ENCODE results near the gene DPP8.

DNA sequence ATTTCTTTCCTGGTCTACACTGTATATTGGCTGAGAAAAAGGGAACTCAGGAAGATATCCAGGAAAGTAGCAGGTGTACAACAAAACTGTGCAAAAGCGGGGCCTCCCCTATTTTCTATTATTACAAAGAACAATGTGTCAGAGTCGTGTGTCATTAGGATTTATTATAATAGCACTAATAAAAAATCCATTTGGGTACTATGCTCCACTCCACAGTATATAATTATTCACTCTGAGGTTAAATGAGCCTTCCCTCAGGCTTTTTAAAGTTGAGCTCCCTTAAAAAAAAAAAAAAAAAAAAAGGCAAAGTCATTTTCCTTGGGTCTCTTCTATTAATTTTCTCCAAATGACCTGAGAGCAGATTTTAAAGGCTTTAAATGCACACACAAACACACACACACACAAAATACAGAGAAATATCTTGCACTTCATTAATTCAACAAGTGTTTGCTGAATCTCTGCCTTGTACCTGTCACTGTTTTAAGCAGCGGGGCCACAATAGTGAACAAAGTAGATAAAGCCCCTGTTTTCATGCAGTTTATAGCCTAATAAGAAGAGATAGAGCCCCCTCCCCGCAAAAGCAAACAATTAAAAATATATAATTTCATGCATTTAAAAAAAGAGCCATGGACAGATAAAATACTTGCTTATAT, 1.3 kb upstream of the DPP8 start:
- TF ChIP-seq, protein P1, sequence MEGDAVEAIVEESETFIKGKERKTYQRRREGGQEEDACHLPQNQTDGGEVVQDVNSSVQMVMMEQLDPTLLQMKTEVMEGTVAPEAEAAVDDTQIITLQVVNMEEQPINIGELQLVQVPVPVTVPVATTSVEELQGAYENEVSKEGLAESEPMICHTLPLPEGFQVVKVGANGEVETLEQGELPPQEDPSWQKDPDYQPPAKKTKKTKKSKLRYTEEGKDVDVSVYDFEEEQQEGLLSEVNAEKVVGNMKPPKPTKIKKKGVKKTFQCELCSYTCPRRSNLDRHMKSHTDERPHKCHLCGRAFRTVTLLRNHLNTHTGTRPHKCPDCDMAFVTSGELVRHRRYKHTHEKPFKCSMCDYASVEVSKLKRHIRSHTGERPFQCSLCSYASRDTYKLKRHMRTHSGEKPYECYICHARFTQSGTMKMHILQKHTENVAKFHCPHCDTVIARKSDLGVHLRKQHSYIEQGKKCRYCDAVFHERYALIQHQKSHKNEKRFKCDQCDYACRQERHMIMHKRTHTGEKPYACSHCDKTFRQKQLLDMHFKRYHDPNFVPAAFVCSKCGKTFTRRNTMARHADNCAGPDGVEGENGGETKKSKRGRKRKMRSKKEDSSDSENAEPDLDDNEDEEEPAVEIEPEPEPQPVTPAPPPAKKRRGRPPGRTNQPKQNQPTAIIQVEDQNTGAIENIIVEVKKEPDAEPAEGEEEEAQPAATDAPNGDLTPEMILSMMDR (IDR thresholded peaks at IDR 0.05) = no peak
- TF ChIP-seq POLR2A (IDR thresholded peaks at IDR 0.05) (no peak), POLR2AphosphoS5 (IDR thresholded peaks at IDR 0.05) (no peak)
